ENCODE results near the gene CLDN24. TPM values are rescaled to one million over a fixed set of nuclear protein-coding genes. Genes with fewer than 3 reads are reported as not detected.

CLDN24 gene
- total RNA-seq, 1 experiment from 2014 or later = not detected

GRCh38 chr4:183344523-183345255 lies 22.5 kb upstream of the CLDN24 start:
- H2BK15ac ChIP-seq (ENCODE audit: low read depth, low read length) = no peak overlapping the region
- TF ChIP-seq, protein P1, sequence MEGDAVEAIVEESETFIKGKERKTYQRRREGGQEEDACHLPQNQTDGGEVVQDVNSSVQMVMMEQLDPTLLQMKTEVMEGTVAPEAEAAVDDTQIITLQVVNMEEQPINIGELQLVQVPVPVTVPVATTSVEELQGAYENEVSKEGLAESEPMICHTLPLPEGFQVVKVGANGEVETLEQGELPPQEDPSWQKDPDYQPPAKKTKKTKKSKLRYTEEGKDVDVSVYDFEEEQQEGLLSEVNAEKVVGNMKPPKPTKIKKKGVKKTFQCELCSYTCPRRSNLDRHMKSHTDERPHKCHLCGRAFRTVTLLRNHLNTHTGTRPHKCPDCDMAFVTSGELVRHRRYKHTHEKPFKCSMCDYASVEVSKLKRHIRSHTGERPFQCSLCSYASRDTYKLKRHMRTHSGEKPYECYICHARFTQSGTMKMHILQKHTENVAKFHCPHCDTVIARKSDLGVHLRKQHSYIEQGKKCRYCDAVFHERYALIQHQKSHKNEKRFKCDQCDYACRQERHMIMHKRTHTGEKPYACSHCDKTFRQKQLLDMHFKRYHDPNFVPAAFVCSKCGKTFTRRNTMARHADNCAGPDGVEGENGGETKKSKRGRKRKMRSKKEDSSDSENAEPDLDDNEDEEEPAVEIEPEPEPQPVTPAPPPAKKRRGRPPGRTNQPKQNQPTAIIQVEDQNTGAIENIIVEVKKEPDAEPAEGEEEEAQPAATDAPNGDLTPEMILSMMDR (conservative IDR thresholded peaks at IDR 0.05) = no peak
- H3K27me3 ChIP-seq (ENCODE audit: insufficient read depth, low read length) = no peaks in the 10 kb centered on the region
- H3K4me2 ChIP-seq (ENCODE audit: insufficient read depth, insufficient read length, low read length) = no peak overlapping the region
- H3K27ac Mint-ChIP-seq = no peak overlapping the region; a peak in 1 of 7 replicates
- no peak overlapping the region for H2BK20ac ChIP-seq (ENCODE audit: low read depth, low read length, poor library complexity, severe bottlenecking)
- no peak overlapping the region for H3K18ac ChIP-seq (ENCODE audit: insufficient read length, low read depth, low read length)
- H3K9me3 Mint-ChIP-seq = no peaks in the 10 kb centered on the region
- peaks cover 0 to 1% (median 0%) of the 10 kb centered on the region in 3 experiments; a peak in 1 of 7 replicates for H3K36me3 Mint-ChIP-seq (ENCODE audit: insufficient read depth in 1 of 3, low read depth in 3 of 3)
- H3K79me1 ChIP-seq (ENCODE audit: insufficient read depth, low read depth, low read length, poor library complexity, severe bottlenecking) = no peaks in the 10 kb centered on the region
- no peaks in the 10 kb centered on the region for H3K4me1 ChIP-seq (ENCODE audit: insufficient read depth, low read length)
- H3K4me3 Mint-ChIP-seq = no peak overlapping the region
- no peaks in the 10 kb centered on the region for H3K4me1 Mint-ChIP-seq
- DNase-seq = no peak
- H3K23ac ChIP-seq (ENCODE audit: insufficient read length, low read depth, low read length) = no peak overlapping the region
- H3T11ph ChIP-seq (ENCODE audit: low read length) = no peak overlapping the region
- no peaks in the 10 kb centered on the region for H3K23me2 ChIP-seq (ENCODE audit: insufficient read length, low read depth, low read length, poor library complexity, severe bottlenecking)
- no peak overlapping the region for H2AK5ac ChIP-seq (ENCODE audit: insufficient read length, low read length)
- H3K27me3 Mint-ChIP-seq (ENCODE audit: low read depth) = no peaks in the 10 kb centered on the region; the same call in 1 of the 2 replicates
- no peak overlapping the region for H2BK12ac ChIP-seq (ENCODE audit: insufficient read length, low read depth, low read length)
- H3K79me2 ChIP-seq (ENCODE audit: insufficient read depth, low read length) = no peaks in the 10 kb centered on the region
- H2BK120ac ChIP-seq (ENCODE audit: low read depth, low read length, poor library complexity, severe bottlenecking) = no peak overlapping the region
- no peak overlapping the region for H3K9ac ChIP-seq (ENCODE audit: extremely low read depth, insufficient read length, low read length)
- H2BK5ac ChIP-seq (ENCODE audit: insufficient read length, low read length) = no peak overlapping the region
- H3K56ac ChIP-seq (ENCODE audit: insufficient read length, low read depth, low read length) = no peak overlapping the region
- H4K8ac ChIP-seq (replicated peaks; ENCODE audit: insufficient read length, low read depth, low read length) = no peak overlapping the region
- H3K27ac ChIP-seq (ENCODE audit: insufficient read length, low read depth, low read length) = no peak overlapping the region
- no CpG with 5 or more reads among the region's 15 CpGs for WGBS (ENCODE audit: extremely low coverage, insufficient read length, low lambda C conversion rate)
- no peak overlapping the region for H4K91ac ChIP-seq (ENCODE audit: insufficient read length, low read depth, low read length)
- no peak overlapping the region for H3K14ac ChIP-seq (ENCODE audit: insufficient read depth, low read length)
- H4K20me1 ChIP-seq (ENCODE audit: control insufficient read depth, insufficient read depth, insufficient read length) = no peaks in the 10 kb centered on the region
- no peak overlapping the region for H3K4ac ChIP-seq (ENCODE audit: low read depth, low read length)
- no peak overlapping the region for H2AFZ ChIP-seq (ENCODE audit: low read length)
- no peak overlapping the region for H4K5ac ChIP-seq (ENCODE audit: insufficient read length, low read depth, low read length)
- no peaks in the 10 kb centered on the region for H3K9me3 ChIP-seq (ENCODE audit: control insufficient read depth, low read depth, low read length)
